Putamen (tissue), 1 donor: ENCODE measurements around the gene LETMD1.
"Not testable (repeated sequence)": the region's sequence is repeated elsewhere in the genome, so short reads cannot be mapped to it uniquely, and the experiment has no call there.

Experiments
- DNase-seq: peaks from one replicate; pipeline ENCODE4 v3.0.0-alpha.2; 2016; ENCODE audit warnings: low spot score

LETMD1 gene

GRCh38 chr12:51047655-51048540 lies at the start of gene LETMD1:
Gene LETMD1 (plus strand): TSS chr12:51048327. CDS start chr12:51048357, 30 bp downstream.
- peak; percentile 99 for DNase-seq

DNA sequence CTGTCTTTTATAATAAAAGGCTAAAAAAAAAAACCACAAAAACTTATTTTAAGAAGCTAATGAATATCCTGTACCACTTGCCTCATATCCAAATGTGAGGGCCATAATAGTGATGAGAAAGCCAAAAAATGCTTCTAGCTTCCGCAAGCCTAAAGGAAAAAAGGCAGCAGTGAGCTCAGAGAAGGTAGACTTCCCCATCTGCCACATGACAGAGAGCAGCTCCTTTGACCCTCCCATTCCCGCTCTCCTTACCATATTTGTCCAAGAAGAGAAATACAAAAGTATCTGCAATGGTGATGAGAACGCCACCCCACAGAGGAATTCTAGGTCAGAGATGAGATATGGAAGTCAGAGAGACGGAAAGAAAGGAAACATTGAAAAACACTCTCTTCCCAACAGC lies 49.0 kb upstream of the LETMD1 start:
- DNase-seq: no peak

- no peak for DNase-seq
Measured at GRCh38 chr12:51000245-51000644, 47.9 kb upstream of the LETMD1 start.

DNA sequence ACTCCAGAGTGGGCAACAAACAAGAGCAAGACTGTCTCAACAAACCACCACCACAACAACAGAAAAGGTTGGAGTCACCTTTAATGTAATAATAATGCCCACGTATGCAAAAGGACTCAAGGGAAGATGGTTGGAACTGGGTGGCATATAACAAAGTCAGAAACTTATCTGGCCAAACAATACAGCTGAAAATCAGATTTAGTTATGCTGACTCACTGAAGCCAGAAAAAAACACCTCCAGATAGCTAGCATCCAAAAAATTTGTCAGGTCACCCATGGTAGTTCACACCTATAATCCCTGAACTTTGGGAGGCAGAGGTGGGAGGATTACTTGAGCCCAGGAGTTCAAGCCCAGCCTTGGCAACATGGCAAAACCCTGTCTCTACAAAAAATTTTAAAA lies 46.3 kb upstream of the LETMD1 start:
- no peak for DNase-seq

GRCh38 chr12:51004504-51004903 lies 43.6 kb upstream of the LETMD1 start:
- DNase-seq: no peak

- DNase-seq: no peak
Measured at GRCh38 chr12:51005030-51005429, 43.1 kb upstream of the LETMD1 start.

GRCh38 chr12:51005671-51006070 lies 42.5 kb upstream of the LETMD1 start:
- DNase-seq: no peak

DNA sequence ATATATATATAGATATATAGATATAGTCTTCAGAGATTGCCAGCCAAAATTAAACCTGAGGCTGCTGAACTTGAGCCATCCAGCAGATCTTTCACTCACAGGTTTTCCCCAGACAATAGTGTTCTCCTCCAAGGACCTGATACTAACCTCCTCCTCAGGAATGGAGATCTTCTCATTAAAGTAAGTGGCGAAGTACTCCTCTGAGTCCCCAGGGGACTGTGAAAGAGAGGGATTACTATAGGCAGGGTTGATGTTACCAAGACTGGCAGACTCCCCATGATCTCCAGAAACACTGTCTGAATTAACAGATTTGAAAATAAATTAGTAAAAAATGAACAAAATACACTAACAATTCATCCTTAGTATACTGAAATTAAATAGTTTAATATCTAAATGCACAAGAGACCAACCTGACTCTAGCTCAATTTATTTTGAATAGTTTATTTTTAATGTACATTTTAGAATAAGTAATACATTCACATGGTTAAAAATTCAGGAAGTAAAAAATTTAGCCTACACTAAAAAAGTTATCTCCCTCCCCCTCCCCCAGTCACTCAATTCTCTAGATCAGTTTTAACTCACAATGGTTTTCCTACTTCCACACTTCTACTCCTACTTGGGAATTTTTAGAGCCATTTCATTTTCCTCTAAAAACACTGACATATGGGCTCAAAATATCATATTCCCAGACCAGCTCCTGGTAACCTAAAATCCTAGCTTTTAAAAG lies 39.6 kb upstream of the LETMD1 start:
- no peak for DNase-seq

GRCh38 chr12:51009056-51009440 lies 39.1 kb upstream of the LETMD1 start:
- peak; percentile 88 for DNase-seq

DNA sequence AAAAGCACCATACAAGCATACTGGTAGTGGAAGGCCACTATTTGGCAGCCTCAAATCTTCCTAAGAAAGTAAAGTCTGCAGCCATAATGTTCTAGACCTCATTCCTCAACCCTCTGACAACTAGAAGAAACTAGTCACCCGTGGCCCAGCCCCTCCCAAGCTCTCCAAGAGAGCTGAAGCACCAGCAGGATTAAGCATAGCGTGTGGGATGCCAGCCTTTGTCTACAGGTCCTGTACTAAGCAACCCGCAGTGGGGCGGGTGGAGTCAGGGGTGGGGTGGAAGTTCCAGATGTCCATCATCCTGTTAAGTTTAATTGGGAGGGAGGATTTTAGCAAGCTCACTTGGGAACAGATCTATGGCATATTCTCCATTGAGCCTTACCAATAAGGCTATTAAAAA lies 36.2 kb upstream of the LETMD1 start:
- no peak for DNase-seq

DNA sequence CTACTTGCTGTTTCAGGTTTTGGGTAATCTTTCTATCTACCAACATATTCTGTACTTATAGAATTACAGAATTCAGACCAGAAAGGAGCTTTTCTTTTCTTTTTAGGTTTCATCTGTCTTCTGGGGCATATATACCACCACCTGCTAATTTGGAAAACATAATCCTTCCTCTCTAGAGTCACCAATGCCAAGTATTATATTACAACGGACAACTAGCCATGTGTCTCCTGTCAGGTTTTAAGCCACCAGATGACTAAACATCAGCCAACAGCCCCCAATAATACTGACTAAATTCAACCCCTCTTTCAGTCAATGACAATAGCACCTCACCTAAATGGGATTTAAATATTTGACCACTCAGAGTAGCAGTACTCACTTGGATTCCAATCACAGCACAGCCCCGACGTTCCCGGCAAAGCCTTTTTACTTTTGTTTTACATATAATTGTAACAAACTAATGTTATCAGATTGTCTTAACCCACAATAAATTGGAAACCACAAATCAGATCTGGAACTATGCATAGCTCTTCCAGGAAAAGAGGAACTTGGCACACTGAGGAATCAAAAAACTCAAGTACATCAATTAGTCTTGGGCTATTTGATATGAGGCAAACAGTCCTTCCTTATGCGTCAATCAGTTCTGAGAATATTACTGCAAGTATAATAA lies 35.4 kb upstream of the LETMD1 start:
- no peak for DNase-seq

DNA sequence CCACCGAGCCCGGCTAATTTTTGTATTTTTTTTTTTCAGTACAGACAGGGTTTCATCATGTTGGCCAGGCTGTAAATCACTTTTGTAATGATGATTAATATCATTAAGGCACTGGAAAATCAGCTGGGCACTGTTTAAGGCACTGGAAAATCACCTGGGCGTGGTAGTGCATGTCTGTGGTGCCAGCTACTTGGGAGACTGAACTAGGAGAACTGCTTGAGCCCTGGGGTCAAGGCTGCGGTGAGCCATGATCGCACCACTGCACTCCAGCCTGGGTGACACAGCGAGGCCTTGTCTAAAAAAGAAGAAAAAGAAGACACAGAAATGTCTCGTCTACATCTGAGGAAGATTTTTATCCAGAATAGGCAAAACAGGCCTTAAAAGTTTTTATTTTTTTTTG lies 34.7 kb upstream of the LETMD1 start:
- no peak for DNase-seq

DNA sequence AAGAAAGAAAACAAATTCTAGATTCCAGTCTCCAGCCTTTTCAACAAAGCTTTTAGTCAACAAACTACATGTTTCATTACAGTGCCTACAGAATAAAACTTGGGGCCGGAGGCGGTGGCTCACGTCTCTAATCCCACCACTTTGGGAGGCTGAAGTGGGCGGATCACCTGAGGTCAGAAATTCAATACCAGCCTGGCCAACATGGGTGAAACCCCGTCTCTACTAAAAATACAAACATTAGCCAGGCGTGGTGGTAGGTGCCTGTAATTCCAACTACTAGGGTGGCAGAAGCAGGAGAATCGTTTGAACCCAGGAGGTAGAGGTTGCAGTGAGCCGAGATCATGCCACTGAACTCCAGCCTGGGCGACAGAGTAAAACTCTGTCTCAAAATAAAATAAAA lies 33.7 kb upstream of the LETMD1 start:
- DNase-seq: not testable (repeated sequence)

DNA sequence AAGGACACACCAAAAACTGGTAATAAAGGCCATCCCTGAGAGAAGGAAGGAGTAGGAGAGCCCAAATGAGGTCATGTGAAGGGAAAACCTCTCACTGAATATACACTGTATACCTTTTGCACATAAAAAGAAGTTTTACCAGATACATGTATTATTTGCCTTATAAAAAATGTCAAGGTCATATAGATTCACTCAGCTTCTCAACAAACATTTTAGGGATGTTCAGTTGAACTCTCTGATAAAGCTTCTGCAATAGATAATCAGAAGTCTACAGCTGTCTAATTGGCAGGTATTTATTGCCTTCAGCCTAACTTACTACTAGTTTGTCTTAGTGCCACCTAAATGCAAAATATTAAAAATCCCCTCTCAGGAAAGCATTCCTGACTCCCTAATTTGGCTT lies 30.7 kb upstream of the LETMD1 start:
- no peak for DNase-seq

- no peak for DNase-seq
Measured at GRCh38 chr12:51018956-51019355, 29.2 kb upstream of the LETMD1 start.

GRCh38 chr12:51019927-51020326 lies 28.2 kb upstream of the LETMD1 start:
- no peak for DNase-seq

GRCh38 chr12:51020448-51021182 lies 27.5 kb upstream of the LETMD1 start:
- peak; percentile 74 for DNase-seq

- DNase-seq: no peak
Measured at GRCh38 chr12:51021694-51022093, 26.4 kb upstream of the LETMD1 start.

GRCh38 chr12:51023625-51024382 lies 24.3 kb upstream of the LETMD1 start:
- DNase-seq: no peak

GRCh38 chr12:51025338-51025835 lies 22.7 kb upstream of the LETMD1 start:
- no peak for DNase-seq
